GM19043 (cell line): ENCODE results near the gene GAL3ST2.
"Not testable (repeated sequence)": the region's sequence is repeated elsewhere in the genome, so short reads cannot be mapped to it uniquely, and the experiment has no call there.

Experiments used
- ATAC-seq: cut with Tn5 transposase; IDR thresholded peaks from one replicate; pipeline ENCODE4 v1.9.1; 2021; ENCODE audit warnings: low read depth; ENCODE audit not compliant: unreplicated experiment

GAL3ST2 gene

DNA sequence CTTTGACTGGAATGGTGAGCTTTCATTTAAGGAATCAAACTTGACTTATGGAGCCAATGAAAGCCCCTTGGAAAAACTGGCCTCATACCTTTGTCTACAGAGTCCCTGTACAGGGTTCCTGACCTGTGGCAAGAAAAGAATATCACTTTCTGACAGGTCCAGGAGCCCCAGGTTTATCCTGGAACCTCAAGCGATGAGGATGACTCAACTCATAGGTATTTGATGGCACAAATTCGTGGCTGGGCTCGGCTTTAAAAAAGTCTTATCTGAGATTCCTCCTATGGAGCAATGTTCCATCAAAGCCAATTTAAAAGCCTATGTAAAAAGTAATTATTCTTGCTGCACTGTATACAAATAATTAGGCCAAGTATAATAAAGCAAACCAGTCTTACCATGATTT, 14.8 kb downstream of the GAL3ST2 start:
- not testable (repeated sequence) for ATAC-seq

DNA sequence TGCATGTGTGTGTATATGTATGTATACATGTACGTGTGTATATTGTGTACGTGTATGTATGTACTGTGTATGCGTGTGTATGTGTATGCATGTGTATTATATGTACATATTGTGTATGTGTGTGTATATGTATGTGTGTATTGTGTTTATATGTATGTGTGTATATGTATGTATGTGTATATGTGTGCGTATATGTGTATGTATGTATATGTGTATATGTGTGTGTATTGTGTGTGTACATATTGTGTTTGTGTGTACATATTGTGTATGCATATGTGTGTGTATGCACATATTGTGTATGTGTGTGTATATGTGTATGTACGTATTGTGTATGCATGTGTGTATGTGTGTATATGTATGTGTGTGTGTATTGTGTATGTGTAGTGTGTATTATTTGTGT, 16.8 kb downstream of the GAL3ST2 start:
- no peak for ATAC-seq

DNA sequence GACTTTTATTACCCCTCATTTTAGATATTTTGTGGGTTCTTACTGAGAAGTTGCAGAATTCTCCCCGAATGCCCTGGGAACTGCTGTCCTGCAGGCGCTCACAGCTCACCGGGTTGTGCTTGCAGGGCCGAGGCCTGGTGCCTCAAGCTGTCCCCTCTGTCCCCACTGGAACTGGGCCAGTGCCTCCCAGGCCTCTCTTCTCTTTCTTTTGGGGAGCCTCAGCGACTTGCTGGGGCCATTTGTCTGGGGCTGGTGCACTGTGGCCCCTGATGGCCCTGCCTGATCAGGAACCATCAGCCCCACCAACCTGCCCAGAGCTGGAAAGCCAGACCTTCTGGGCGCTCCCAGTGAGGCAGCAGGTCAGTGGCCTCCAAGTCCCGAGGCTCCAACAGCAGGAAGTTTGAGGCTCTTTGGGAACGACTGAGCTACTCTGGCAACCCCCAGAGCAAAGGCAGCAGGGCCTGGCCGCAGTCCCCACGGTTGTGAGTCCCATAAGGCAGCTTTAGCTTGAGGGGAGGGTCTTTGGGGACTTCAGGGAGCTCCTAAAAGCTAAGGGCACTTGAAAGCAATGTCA, 17.7 kb downstream of the GAL3ST2 start:
- ATAC-seq: no peak

DNA sequence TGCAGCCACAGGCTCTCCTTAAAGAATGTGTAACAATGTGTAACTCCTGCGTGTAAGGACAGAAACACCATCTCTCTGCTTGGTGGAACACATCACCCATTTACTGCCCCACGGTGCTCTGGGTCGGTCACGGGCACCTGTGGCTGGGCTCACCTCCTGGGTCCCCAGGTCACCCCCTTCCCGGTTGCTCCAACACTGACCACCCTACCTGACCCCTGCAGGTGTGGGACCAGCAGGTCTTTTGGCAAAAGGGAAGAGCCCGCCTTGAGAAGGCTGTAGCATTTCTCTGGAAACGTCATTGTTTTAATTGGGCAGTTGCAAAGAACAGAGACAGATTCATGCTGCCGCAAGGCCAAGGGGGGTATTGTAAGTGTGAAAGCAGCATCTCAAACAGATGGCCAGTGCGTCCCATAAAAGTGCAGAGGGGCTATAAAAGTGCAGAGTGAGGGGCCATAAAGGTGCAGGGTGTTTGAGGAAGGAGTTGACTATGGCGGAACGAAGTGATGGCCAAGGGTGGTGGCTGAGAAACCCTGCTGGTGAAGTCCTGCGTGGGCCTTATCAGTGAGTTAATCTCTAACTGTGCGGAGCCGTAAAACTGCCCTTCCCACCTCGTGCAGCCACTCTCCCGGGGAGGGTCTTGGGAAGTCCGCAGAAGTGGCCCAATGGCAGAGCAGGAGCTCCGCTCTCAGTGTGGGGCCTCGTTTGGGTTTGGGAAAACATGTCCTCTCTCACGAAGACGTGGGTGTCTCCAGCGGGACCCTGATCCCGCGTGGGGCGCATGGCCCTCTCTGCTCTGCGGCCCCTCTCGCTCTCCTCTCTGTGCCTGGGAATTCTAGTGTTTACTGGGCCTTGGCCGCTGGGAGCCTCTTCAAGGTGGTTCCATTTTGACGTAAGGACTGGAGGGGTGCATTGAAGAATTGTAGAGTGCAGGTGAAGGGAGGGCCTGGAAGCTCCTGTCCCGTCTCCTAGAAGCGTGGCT, 18.7 kb downstream of the GAL3ST2 start:
- ATAC-seq: no peak

DNA sequence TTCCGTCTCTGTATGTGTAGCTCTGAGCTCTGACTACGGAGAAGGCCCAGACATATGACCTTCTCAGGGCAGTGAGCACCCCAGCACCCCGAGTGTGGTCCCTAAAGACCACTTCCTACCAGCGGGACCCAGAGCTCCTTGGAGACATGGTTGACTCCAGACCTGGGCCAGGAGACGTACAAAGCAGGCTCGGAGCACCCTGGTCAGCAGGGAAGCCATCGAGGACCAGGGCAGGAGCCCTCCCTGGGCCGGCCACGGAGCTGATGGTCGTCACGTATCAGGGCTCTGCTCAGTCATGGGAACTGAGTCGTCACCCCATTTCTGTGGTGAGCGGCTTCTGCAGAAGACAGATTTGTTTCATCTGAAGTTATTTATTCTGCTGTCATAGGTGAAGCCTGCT, 19.6 kb downstream of the GAL3ST2 start:
- ATAC-seq: no peak

DNA sequence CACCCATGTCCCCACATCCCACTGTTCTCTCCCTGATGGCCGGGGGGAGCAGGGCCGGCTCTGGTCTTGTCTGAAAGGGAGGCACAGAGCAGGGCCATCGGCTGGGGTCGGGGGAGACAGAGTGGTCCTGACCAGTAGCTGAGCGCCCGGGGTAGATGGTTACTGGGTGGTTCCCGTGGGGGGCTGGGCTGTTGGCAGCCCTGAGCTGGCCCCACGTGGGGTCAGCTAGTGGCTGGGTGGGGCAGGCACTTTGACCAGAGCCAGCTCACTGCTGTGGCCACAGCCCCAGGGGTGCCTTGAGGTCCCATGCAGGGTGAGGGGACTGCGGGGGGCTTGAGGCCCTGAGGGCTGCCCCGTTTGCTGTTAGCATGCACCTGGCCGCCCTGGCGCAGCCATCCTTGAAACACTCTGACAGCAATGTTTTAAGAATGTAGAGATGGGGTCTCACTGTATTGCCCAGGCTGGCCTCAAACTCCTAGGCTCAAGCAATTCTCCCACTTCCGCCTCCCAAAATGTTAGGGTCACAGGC, 20.1 kb downstream of the GAL3ST2 start:
- no peak for ATAC-seq

DNA sequence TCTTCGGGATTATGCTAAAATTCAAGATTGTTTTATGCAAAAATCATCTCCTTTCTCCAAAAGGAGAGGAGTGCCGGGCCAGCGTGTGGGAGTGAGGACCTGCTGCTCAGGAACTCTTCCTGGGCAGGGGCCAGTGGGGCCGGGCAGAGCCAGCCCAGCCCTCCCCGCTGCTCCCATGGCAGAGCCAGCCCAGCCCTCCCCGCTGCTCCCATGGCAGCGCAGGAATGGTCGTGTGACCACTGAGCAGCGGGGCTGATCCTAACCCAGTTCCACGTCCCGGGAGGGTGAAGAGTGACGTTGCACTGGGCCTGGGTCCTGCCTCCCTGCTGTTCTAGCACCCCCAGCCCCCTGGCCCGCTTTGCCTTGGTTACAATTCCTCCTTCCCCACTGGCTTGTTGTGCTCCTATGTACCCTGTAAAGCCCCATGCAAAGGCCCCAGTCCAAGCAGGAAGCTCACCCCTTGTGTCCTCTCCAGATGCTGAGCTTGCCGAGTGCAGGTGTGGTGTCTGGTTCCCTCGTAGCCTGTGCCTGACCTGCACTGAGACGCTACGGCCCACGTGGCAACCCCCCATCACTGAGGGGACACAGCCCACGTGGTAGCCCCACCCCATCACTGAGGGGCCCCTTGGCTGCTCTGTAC, 20.9 kb downstream of the GAL3ST2 start:
- ATAC-seq: no peak

DNA sequence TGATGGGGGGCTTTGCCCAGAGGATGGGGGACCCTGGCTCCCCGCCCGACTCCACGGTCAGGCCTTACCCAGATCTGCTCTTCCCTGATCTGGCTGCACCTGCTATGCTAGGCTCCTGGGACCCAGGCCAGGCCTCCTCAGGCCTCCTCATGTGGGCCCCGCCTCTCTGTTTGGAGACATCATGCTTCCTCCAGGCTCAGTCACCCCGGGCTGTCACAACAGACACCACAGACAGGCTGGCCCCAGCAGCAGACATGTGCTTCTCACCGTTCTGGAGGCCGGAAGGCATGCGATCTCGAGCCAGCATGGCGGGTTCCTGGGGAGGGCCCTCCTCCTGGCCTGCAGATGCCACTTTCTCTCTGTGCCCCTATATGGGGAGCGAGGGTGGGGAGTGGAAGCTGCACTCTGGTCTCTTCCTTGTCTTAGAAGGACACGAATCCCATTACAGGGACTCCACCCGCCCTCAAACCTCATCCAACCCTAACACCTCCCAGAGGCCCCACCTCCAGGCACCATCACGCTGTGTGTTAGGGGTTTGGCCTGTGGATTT, 21.5 kb downstream of the GAL3ST2 start:
- no peak for ATAC-seq

DNA sequence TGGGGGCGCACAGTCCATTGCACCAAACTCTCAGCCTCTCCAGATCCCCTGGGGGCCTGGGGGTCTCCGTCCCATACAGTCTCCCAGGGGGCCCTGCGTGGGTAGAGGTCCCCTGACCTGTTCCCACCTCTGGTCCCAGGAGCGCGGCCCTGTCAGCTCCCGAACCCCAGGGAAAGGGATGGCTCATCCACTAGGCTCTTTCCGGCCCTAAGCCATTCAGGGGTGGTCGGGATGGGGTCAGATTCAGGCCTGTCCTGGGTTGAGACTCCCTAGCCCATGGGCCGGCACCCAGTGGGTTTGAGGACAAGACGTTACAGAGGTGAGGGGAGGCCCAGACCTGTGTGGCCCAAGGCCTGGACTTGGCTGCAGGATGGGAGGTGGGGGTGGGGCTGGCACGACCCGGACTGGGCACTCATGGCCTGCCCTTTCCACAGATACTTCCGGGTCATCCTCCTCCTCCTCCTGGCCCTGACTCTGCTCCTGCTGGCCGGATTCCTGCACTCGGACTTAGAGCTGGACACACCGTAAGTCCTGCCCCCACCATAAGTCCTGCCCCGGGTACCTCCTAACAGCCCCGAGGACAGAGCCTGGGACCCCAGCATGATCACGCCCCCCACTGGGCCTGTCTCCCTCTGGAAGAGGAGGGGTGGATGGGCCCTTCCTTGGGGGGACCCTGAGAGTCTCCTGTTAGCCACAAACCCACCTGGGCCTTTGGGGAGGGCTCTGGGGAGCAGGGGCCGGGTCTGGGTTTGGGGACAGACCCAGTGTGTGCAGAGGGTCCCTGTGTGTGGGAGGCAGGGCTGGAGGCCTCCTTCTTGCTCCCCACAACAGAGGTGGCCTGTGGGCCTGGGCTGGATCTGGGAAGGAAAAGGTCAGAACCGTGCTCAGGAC, 22.3 kb downstream of the GAL3ST2 start:
- no peak for ATAC-seq

DNA sequence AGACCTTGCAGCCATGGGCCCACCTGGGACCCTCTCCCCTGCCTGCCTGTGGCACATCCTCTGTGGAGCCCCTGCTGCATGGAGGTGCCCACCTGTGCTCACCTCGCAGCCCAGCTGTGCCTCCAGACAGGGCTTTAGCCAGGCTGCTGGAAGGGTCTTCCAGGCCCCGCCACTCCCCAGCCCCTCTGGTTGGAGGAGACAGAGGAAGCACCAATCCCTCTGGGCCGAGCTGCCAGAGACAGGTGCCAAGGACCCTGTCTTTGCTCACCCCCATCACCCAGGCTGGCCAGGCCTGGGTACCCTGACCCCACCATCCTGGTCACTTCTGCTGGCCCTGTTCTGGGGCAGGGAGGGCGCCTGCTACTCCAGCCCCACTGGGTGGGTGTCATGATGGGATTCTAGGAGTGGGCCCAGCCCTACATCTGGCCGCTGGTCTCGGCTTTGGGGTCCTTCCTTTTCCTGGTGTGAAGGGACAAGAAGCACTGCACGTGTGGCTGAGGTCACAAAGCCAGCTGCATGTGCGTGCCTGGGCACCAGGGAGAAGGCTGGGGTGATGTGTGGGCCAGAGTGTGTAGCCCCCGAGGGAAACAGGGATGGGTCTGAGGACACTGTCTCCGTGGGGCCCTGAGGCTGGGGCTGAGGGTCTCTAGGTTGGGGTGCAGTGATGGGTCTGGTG, 23.0 kb downstream of the GAL3ST2 start:
- no peak for ATAC-seq

DNA sequence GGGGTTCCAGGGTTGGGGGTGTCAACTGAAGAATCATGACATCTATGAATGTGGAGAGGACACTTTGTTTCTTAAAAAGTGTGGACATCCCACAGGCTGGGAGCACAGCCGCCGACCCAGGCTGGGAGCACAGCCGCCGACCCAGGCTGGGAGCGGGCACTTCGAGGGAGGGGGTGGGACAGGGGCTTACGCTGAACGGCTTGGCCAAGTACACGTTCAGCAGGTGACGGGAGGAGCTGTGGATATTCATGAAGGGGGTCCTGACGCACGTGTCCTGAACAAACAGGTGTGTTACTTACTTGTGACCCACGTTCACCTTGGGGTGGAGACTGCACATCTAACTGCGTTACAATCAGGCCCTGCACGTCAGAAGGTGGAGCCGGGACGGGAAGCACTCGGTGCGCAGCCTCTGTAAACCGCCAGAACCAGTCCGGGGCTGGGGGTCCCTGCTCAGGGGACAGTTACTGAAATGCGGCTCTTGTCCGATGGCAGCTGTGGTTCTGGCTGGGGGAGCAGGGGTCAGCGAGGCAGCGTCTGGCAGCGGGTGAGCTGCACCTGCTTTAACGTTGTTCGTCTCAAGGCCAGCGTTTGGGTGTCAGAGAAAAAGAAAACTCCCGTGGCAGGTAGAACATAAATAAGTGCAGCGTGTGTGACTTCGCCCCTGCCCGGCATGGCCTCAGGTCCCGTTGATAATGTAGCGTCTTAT, 23.7 kb downstream of the GAL3ST2 start:
- not testable (repeated sequence) for ATAC-seq

DNA sequence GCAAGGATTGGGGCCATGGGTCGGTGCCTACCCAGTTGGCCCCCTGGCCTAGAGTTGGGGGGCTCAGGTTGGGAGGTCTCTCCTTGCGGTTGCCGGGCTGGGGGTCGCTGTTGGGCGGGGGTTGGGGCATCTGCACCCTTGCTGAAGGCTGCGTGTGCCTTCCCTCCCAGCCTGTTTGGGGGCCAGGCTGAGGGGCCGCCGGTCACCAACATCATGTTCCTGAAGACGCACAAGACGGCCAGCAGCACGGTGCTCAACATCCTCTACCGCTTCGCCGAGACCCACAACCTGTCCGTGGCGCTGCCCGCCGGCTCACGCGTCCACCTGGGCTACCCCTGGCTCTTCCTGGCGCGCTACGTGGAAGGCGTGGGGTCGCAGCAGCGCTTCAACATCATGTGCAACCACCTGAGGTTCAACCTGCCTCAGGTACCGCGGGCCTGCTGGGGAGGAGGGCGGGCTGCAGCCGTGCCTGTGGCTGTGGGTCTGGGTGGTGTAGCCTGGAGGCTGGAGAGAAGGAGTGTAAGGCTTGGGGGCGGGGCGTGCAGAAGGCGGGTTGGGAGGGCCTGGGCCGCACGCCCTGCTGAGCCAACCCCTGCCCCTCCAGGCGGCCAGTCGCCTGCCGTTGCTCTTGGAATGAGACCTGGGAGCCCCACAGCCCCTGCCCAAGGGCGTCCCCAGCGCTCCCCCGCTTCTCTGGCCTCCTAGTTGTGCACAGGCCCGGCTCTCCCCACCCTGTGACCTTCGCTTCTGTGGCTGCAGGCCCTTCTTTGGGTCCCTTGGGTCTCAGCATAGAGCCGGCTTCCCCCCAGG, 25.2 kb downstream of the GAL3ST2 start:
- no peak for ATAC-seq

DNA sequence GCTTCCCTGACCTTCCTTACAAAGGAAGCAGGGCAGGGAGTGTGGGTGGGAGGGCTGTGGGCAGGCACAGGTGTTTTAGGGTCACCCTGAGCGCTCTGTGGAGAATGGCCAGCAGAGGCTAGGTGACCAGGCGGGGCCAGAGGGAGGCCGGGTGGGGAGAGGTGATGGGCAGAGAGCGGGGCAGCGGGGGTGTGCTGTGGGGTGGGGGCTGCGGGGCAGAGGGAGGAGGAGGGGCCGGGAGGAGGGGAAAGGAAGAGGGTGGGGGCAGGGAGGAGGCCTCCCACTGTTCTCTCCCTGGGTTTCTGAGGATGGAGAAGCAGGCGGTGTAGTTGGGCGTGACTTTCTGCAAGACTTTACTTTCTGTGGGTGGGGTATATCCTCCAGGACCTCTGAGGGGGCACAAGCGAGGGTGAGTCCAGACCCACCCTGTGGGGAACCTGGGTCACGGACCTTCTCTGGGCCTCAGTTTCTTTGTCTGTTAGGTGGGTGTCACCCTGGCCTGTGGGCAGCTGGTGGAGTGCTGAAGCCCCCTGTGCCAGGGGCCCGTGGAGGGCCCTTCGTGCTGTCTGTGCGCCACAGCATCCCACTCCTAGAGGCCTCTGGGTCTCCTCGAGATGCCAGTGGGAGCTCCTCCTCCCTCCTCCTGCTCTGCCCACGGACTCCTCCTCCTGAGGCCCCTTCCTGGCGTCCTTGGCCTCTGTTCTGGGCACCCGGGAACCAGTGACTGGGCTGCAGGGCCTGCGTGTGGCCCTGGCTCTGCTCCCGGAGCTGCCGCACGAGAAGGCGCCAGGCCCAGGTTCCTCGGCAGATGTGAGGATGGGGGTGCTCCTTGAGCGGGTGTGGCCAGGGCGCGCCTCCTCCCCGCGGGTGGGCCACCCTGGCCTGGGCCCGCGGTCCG, 26.0 kb downstream of the GAL3ST2 start:
- no peak for ATAC-seq

DNA sequence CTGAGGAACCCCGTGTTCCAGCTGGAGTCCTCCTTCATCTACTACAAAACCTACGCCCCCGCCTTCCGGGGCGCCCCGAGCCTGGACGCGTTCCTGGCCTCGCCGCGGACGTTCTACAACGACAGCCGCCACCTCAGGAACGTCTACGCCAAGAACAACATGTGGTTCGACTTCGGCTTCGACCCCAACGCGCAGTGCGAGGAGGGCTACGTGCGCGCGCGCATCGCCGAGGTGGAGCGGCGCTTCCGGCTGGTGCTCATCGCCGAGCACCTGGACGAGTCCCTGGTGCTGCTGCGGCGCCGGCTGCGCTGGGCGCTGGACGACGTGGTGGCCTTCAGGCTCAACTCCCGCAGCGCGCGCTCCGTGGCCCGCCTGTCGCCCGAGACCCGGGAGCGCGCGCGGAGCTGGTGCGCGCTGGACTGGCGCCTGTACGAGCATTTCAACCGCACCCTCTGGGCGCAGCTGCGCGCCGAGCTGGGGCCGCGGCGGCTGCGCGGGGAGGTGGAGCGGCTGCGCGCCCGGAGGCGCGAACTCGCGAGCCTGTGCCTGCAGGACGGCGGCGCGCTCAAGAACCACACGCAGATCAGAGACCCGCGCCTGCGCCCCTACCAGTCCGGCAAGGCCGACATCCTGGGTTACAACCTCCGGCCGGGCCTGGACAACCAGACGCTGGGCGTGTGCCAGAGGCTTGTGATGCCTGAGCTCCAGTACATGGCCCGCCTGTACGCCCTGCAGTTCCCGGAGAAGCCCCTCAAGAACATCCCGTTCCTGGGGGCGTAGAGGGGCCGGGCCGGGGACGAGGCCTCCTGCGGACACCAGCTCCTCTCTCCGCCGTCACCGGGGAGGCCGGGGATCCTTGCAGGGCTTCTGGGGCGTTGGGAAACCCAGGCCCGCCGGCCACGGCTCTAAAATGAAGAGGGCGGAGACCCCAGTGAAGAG, 27.0 kb downstream of the GAL3ST2 start:
- no peak for ATAC-seq

DNA sequence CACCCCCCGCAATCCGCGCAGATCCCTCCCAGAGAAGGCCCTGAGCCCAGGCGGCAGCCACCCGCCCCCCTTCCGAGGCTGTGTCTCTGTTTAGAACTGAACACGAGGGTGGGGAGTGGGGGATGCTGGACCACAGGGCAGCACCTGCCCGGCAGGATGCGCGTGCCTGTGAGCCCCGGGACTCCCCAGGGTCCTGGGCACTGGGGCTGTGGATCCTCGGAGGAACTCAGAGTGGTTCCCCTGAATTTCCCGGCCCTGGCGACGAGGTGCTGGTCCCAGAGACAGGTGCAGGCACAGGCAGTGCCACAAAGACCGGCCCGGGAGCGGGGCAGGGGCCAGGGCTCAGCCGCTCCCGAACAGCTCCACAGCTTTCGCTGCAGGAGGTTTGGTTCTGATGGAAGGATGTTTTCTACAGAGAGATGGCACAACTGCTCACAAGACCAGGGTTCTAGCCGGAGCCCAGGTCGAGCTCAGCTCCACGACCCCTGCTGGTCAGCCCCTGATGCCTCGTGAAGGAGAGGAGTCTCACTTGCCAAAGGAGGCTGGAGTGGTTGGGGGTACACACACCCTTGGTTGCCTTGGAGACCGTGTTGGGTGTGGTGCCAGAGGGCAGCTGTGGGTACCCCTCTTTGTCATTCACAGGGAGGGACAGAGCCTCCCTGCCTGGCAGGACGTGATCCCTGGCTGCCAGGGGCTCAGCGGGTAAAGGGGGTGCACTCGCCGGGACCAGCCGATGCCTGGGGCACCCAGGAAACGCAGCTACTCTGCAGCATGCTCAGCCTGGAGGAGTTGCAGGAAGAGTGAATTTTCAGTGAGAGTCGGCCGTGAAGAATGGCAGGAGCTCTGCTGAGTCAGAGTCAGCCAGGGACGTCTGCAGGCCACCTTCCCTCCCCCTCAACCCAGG, 28.0 kb downstream of the GAL3ST2 start:
- no peak for ATAC-seq
